ENCODE measurements around the gene YPEL2.

Gene YPEL2

DNA sequence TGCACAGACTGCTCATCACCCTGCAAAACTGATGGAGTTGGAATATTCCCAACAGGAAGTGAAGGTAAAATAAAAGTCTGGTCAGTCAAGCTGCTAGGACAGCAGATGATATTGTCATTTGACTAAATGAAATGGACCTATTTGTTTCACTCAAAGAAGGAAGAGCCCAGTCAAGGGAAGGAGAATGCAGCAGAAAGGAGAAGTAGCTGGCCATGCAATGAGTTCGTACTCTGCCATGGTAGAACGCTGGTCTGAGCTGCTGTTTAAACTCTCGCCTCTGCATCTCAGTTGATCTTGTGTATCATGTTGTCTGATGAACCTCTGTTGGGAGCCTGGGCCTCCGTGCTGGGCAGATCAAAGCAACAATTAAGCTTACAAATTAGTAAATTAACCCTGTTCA is 15.6 kb upstream of the YPEL2 start:
- H3K27ac Mint-ChIP-seq = no peak overlapping the region
- no peak overlapping the region for H3K4me3 Mint-ChIP-seq
- H3K27me3 Mint-ChIP-seq = no peaks in the 10 kb centered on the region
- no peaks in the 10 kb centered on the region for H3K9me3 Mint-ChIP-seq
- H3K36me3 Mint-ChIP-seq = no peaks in the 10 kb centered on the region
- ATAC-seq = no peak
- H3K4me1 Mint-ChIP-seq = peaks cover 3% of the 10 kb centered on the region

DNA sequence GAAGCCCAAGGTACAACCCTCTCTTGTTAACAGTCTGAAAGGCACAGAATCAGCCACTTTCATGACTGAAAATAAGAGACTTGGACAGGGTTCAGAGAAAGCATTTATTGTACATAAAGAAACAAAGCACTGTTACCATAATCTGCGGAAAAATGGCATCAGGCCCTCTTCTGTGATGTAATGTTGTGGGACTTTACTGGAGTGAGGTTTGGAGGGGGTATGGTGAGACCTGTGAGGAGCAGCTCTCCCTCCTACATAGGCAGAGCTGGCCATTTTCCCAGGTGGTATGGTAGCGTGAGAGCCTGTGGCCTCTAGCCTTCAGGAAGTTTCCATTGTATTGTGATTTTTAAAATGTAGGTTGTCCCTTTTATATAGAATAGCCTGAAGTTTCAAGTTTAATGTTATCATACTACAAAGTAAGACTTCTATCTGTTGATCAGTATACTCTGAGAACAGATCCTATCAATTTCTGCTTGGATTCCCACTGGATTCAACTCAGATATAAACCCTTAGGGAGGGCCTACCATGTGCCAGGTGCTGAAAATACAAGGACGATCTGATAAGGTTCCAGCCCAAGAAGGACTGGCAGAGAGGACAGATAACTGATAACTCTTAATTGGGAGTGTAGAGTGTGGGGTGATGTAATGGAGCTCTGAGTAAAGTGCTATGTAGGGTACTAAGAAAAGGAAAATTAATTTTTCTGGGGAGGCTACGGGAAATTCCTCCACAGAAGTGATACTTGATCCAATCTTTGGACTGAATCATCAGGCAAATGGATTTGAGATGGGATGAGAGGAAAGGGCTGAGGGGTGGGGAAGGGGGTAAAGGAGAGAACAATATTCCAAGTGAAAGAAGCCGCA is 4.1 kb upstream of the YPEL2 start:
- Mint-ChIP-seq H3K36me3 (no peaks in the 10 kb centered on the region), H3K4me1 (peaks cover 30% of the 10 kb centered on the region), H3K27me3 (no peaks in the 10 kb centered on the region), H3K27ac (peak overlapping the region; percentile 67), H3K4me3 (no peak overlapping the region), H3K9me3 (no peaks in the 10 kb centered on the region)
- ATAC-seq = no peak

DNA sequence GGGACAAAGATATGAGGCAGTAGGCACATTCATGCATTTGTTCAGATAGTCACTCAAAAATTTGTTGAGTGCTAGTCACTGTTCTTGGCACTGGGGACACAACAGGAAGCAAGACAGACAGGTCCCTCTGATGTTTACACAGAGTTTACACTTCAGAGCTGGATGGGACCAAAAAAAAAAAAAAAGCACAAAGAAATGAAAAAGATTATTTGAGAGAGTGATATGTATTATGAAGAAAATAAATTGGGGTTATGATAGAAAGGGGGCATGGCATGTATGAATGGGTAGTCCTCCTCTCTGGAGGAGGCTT is 3.5 kb upstream of the YPEL2 start:
- ATAC-seq = no peak
- no peaks in the 10 kb centered on the region for H3K36me3 Mint-ChIP-seq
- H3K9me3 Mint-ChIP-seq = no peaks in the 10 kb centered on the region
- H3K27me3 Mint-ChIP-seq = no peaks in the 10 kb centered on the region
- peak overlapping the region; percentile 67 for H3K27ac Mint-ChIP-seq
- peaks cover 34% of the 10 kb centered on the region for H3K4me1 Mint-ChIP-seq
- no peak overlapping the region for H3K4me3 Mint-ChIP-seq

DNA sequence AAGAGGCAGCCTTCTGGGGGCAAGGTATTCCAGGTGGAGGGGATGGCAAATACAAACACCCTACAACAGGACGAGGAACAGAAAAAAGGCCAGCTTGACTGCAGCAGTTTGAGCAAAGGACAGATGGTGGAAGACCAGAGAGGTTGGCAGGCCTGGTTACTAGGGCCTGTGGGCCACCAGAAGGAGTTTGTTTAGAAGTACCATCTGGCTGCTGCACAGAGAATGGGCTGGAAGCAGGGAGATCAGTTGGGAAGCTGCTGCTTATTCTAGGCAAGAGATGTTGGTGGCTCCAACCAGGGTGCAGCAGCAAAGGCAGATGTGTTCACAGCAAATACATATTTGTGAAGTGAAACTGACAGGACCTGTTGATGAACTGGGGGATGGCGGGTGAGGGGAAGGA is 2.9 kb upstream of the YPEL2 start:
- Mint-ChIP-seq H3K27ac (peak overlapping the region; percentile 67), H3K27me3 (no peaks in the 10 kb centered on the region), H3K4me3 (no peak overlapping the region), H3K9me3 (no peaks in the 10 kb centered on the region), H3K36me3 (no peaks in the 10 kb centered on the region), H3K4me1 (peaks cover 41% of the 10 kb centered on the region)
- ATAC-seq = no peak

DNA sequence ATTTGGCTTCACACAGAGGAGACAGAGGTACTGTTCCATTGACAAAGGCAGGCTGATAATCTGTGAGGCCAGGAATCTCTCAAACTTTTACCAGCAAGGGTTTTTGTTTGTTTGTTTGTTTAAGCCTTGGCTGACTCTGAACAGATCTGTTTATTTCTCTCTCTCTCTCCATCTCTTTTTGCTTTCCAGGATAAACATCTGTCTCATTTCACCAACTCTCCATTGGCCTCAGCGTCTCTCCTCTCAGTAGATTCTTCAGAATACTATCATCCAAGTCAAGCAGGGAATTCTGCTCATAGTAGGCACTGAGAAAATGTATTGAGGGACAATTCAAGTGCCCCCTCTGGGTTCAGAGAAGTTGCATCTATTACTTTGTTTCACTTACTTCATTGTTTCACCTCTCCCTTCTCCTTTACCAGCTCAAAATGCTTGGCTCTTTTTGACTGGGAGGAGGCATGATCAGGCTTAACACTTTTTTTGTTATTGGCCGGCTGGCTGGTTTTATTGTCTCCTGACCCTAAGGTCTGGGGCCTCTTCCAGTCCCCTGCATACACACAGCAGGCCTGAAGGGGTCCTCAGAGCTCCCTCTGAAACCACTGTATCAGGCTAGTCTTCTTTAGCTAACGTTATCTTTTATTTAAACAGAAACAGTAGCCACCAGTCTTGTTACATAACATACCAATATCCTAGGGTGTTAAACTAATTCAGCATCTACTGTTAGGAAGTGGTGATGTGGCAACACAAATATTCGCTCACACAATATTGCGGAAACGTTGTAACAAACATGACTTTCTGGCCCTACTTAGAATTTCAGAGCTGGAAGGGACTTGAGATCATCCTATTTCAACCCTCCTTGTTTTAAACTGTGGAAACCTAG is 2.0 kb upstream of the YPEL2 start:
- peak; percentile 64 for ATAC-seq
- Mint-ChIP-seq H3K36me3 (no peaks in the 10 kb centered on the region), H3K4me3 (peak overlapping the region; percentile 9), H3K9me3 (no peaks in the 10 kb centered on the region), H3K27me3 (no peaks in the 10 kb centered on the region), H3K27ac (peak overlapping the region; percentile 67), H3K4me1 (peaks cover 49% of the 10 kb centered on the region)

DNA sequence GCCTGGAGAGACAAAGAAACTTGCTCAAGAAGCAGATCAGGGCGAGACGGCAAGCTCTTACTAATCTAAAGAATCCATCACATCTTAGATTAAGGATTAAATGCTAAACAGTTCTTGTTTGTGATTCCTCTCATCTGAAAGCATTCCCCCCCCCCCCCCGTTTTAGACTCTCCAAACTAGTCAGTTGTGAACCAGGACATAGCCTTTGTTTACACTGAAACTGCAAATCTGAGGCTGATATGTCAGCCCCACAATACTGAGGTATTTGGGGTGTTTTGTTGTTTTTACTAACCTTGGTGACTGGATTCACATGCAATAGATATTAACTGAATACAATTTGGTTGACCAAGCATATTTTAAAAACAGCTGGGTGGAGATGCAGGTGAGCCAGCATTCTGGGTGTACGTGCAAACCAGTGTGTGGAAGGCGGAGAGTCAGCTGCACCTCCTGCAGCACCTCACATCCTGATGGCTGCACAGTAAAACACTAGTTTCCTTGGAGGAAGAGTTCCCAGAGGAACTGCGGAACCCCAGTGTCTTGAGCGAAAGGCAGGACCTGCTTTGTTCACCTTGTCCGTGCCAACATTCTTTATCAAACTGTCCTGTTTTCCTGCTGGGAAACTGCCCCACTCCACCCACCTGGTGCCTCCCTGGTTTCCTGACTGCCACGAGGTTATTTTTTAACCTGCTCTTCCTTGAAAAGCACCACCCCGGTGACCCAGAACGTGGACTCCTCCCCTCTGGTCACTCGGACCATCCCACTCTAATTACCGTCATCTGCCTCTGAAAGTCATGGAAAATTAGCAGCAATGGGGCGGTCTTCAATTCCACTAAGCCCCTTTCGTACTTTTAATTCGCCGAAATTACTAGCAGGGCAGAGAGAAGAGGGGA is 1.2 kb upstream of the YPEL2 start:
- no peaks in the 10 kb centered on the region for H3K36me3 Mint-ChIP-seq
- no peak for ATAC-seq
- H3K4me1 Mint-ChIP-seq = peaks cover 58% of the 10 kb centered on the region
- H3K27me3 Mint-ChIP-seq = no peaks in the 10 kb centered on the region
- peak overlapping the region; percentile 67 for H3K27ac Mint-ChIP-seq
- peak overlapping the region; percentile 17 for H3K4me3 Mint-ChIP-seq
- H3K9me3 Mint-ChIP-seq = no peaks in the 10 kb centered on the region

DNA sequence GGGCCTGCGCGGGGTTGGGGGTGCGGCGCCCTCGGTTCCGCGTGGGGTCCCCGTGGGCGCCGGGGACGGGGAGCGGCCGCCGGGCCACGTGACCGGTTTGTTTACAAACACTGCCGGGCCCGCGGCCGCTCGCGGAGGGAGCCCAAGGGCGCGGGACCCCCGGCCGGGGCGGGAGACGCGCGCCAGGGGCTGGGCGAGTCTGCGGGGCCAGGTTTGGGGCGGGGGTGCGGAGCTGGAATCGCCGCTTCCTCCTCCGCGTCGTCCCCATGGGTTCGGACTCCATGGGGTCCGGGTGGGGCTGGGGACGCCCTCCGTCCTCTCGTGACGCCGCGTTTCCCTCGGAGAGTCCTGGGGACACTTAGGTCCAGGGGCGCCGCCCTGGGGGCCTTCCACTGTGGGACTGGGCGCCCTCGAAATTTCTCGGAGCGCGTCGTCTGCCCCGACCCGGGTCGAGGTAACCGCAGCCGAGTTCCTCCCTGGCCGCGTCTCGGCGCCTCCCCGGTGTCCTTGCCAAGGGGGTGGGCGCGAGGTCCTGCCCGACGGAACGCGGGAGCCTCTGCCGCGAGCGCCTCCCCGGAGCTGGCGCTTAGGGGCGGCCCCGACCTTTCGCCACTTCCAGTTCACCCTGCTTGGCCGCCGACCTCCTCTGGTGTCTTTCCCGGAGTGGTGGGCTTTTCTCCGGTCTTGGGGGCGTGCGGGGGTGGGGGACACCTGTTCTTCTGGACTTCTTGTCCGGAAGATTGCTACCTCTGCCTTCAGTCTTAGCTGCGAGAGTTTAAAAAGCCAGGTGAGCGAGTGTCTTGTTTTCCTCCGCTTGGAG is 684 bp downstream of the YPEL2 start:
- no peaks in the 10 kb centered on the region for H3K9me3 Mint-ChIP-seq

DNA sequence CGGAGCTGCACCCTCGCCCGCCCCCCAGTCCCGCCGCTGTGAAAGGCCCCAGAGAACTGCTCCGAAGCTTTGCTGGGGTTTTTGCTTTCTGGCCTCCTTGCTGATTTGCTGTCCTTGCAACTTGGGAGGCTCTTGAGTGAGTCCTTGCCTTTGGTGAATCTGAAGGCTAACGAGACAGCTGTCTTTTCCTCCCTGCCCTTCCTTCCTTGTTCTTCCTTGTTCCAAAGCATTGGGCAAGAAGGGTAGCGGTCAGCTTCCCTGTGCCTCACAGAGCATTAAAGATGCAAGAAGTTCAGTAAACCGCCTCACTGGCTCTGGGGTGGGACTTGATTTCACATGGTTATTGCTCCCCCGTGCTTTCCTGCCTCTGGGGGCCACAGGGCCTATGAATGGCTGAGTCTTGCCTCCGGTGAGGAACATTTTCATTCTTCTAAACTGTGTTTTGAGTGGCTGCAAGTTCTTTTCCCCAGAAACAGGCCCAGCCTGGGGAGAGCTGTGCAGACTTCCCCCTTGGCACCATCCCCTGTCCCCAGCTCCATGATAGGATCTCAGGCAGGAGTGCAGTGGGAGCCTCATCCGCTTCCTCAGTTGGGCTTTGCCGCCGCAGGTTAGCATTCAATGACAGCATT is 1.4 kb downstream of the YPEL2 start:
- Mint-ChIP-seq H3K4me1 (peaks cover 73% of the 10 kb centered on the region), H3K4me3 (peak overlapping the region; percentile 89), H3K27ac (peak overlapping the region; percentile 80), H3K36me3 (no peaks in the 10 kb centered on the region), H3K27me3 (no peaks in the 10 kb centered on the region), H3K9me3 (no peaks in the 10 kb centered on the region)
- no peak for ATAC-seq

More for the DNA sequence above, 684 bp downstream of the YPEL2 start:
- Mint-ChIP-seq H3K36me3 (no peaks in the 10 kb centered on the region), H3K4me1 (peaks cover 72% of the 10 kb centered on the region), H3K27ac (peak overlapping the region; percentile 80), H3K4me3 (peak overlapping the region; percentile 89), H3K27me3 (no peaks in the 10 kb centered on the region)
- peak; percentile 42 for ATAC-seq

DNA sequence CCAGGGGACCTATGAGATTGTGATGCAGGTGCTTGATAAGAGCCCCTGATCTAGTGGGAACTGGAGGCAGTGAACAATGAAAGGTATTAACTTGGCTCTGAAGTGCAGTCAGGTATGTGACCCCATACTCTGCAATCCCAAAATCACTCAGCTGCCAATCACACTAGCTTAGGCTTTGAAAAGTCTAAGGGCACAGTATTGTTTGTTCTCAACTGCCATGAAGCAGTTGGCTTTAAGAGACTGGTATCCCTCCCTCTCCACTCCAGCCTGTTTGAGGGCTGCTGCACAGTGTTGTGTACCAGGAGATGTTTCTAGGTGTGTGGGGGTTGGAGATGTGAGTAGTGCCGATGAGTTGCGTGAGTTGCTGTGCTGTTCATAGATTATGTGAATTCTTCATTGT is 2.4 kb downstream of the YPEL2 start:
- peaks cover 70% of the 10 kb centered on the region for H3K4me1 Mint-ChIP-seq
- no peak for ATAC-seq
- no peaks in the 10 kb centered on the region for H3K36me3 Mint-ChIP-seq
- no peak overlapping the region for H3K27ac Mint-ChIP-seq
- H3K27me3 Mint-ChIP-seq = no peaks in the 10 kb centered on the region
- H3K9me3 Mint-ChIP-seq = no peaks in the 10 kb centered on the region
- H3K4me3 Mint-ChIP-seq = no peak overlapping the region

DNA sequence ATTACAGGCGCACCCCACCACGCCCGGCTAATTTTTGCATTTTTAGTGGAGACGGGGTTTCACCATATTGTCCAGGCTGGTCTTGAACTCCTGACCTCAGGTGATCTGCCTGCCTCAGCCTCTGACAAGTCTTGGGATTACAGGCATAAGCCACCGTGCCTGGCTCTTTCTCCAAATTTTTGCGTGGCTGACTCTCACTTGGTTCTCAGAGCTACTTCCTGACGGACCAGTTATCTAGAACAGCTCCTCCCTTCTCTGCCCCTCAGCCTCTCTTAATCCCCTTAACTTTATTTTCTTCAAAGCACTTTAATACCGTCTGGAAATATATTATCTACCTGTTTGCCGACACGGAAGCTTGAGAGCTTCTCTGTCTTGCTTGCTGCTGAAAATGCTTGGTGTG is 4.2 kb downstream of the YPEL2 start:
- Mint-ChIP-seq H3K4me1 (peaks cover 62% of the 10 kb centered on the region), H3K9me3 (no peaks in the 10 kb centered on the region), H3K27me3 (no peaks in the 10 kb centered on the region), H3K36me3 (no peaks in the 10 kb centered on the region), H3K4me3 (no peak overlapping the region), H3K27ac (peak overlapping the region; percentile 35)
- no peak for ATAC-seq

DNA sequence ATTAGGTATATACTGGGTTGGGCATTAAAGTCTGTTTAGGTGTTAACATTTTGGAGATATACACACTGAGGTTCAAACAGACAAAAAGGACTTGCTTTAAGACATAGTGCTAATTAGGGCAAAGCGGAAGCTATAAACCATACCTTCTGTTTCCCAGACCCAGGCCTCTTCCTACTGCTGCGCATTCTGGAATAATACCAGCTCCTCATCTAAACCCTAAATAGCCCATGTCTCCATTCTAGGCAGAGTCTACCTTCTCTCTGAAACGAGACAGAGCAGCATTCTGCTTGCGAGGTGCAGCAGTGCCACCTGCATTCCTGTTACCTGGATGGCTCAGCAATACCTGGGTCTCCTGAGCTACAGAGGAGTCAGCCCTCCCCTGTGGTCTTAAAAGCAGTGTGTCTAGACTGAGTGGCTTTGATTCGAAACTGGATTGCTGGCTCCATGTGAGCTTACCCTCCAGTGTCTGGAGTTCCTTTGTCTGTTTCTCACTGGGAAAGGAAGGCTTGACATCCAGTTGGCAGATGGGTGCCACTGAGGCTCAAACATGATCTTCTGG is 6.4 kb downstream of the YPEL2 start:
- Mint-ChIP-seq H3K36me3 (no peaks in the 10 kb centered on the region), H3K27me3 (no peaks in the 10 kb centered on the region), H3K27ac (no peak overlapping the region), H3K4me1 (peaks cover 70% of the 10 kb centered on the region), H3K4me3 (no peak overlapping the region), H3K9me3 (no peaks in the 10 kb centered on the region)
- ATAC-seq = no peak

DNA sequence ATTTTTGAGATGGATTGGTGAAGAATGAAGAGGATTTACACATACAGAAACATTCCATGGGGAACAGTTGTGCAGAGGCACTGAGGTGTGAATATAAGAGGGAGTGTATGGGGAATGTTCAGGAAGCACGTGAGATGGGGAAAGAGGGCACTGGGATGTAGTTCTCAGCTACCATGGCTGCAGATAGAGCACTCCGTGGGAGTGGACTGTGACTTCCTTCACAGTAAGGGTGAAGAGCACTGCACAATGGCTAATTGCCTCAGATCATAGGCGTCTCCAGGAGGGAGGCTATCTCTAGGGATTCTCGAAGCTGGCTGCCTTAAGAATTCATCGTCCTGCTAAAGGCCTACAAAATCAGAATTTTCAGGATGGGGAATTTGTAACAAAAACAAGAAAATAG is 7.0 kb downstream of the YPEL2 start:
- H3K27ac Mint-ChIP-seq = no peak overlapping the region
- peaks cover 70% of the 10 kb centered on the region for H3K4me1 Mint-ChIP-seq
- no peaks in the 10 kb centered on the region for H3K27me3 Mint-ChIP-seq
- H3K36me3 Mint-ChIP-seq = no peaks in the 10 kb centered on the region
- ATAC-seq = no peak
- no peak overlapping the region for H3K4me3 Mint-ChIP-seq
- H3K9me3 Mint-ChIP-seq = no peaks in the 10 kb centered on the region

DNA sequence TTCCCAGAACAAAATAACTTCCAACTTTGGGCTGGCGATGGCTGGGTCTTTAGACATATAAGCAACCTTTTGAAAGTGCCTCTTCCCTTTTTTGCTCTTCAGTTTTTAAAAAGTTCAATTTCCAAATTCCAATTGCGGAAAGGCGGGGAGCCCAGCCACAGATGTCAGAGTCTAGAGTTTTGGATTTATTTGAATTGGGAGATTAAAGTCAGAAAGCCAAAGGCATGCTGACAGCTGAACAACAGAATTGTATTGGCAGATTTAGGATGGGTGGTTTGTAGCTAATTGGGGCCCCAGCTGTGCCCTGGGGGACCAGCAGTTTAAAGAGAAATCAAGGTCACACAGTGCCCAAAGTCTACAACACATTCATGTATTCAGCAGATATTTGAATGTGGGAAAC is 10.5 kb downstream of the YPEL2 start:
- no peaks in the 10 kb centered on the region for H3K9me3 Mint-ChIP-seq
- H3K36me3 Mint-ChIP-seq = no peaks in the 10 kb centered on the region
- no peak for ATAC-seq
- no peak overlapping the region for H3K4me3 Mint-ChIP-seq
- H3K27me3 Mint-ChIP-seq = no peaks in the 10 kb centered on the region
- no peak overlapping the region for H3K27ac Mint-ChIP-seq
- H3K4me1 Mint-ChIP-seq = peaks cover 60% of the 10 kb centered on the region

DNA sequence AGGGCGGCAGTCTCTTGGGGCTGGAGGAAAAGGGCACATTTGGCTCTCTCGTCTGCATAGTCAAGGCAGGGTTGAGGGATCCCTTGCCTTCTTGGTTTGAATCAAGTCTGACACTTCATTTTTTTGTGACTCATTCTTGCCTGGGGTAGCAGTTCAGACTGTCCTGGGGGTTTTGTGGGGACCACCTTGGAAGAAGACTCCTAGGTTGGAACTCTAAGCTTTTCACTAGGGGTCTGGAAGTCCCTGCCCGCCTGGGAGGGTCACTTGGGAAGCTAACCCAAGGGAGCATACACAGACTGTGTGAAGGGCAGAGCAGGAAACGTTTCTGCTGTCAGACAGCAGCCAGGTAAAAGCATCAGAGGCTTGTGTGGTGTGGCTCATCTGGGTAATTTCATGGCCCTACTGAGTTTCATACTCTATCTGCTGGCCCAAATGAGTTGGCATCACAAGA is 11.3 kb downstream of the YPEL2 start:
- H3K27me3 Mint-ChIP-seq = no peaks in the 10 kb centered on the region
- H3K4me1 Mint-ChIP-seq = peaks cover 68% of the 10 kb centered on the region
- H3K9me3 Mint-ChIP-seq = no peaks in the 10 kb centered on the region
- H3K27ac Mint-ChIP-seq = peak overlapping the region; percentile 48
- H3K4me3 Mint-ChIP-seq = no peak overlapping the region
- no peaks in the 10 kb centered on the region for H3K36me3 Mint-ChIP-seq
- peak; percentile 88 for ATAC-seq

Data from stimulated activated memory B cell treated with anti-CD40 and anti-IgM and Interleukin-4, amounts not matched to agents 10 μg/mL and 1 μg/mL and 100 μg/mL, for 72 hours (primary cell).